ENCODE data around the gene NOS1.

Gene NOS1

DNA sequence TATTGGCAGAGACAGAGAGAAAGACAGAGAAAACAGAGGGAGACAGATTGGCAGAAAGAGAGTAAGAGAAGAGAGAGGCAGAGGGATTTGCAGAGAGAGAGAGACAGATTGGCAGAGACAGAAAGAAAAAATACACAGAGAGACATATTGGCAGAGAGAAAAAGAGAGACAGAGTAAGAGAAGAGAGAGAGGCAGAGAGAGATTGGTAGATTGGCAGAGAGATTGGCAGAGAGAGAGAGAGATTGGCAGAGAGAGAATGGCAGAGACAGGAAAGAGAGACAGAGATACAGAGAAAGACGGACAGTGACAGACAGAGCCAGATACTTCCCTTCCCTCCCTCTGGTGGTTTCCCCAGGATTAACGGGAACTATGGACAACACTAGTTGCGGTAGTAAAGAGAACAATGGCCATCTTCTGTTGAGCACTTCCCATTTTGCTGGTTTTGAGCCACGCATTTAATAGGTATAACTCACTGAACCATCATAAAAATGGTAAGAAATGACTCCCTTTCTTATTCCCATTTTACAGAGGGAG lies 2.6 kb upstream of the NOS1 start:
- no peak for DNase-seq (ENCODE audit: low spot score)

DNA sequence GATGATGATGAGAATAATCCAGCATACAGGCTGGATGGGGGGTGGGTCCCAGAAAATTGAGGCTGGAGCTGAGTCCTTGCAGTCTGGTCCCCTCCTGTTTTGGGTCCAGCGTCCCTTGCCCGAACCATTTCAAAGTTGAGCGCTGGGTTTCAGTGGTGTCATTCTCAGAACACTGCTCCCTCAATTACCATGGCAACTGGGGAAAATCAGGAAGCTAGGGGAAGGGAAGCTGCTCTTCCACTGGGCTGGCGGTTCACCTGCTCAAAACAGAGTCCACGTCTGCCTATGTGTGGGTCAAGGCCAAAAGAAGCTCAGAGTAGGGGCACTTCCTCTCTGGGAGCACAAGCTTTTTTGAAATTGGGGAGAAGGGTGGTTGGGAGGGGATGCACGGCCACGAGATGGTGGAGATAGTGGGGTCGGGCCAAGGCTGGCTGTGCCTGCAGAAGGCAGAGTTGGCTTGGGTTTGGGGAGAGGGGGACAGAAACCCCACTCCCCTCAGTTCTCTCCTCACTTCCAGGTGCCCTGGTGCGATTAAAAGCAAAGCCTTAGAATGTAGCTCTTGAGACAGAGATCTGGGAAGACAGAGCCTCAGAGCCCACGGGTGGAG lies 1.7 kb upstream of the NOS1 start:
- DNase-seq (ENCODE audit: low spot score) = no peak

DNA sequence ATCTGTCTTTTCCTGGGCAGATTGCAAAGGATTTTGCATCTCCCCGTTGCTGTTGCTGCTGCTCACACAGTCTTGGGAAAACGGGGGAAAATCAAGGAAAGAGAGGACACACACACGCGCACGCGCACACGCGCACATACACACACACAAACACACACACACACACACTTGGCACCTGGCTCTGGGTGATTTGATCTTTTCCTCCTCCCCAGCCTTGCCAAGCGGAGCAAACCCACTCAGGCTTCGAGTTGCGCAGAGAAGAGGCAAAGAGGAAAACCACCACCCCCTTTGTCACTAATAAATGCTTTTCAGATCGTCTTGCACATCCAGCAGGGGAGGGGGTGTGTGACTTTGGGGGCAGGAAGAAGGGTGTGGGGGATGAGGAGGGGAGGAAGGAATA lies 965 bp upstream of the NOS1 start:
- DNase-seq (ENCODE audit: low spot score) = no peak

DNA sequence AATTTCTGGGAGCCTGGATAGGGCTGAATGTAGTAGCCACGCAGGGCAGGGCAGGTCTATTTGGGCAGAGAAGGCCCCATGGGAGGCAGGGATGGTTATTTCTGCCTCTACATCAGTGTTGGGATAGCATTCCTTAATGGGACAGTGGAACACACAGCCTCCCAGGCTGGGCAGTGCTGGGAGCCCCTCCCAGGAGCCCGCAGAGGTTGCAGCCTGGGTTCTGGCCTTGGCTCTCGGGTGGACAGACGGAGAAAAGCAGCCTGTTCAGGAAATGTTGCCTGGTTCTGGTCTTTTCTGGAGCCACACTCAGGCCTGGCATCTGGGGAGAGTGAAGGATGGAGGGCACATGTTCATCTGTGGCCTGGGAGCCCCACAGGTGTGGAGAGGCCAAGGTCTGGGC lies 479 bp upstream of the NOS1 start:
- DNase-seq (ENCODE audit: low spot score) = no peak

DNA sequence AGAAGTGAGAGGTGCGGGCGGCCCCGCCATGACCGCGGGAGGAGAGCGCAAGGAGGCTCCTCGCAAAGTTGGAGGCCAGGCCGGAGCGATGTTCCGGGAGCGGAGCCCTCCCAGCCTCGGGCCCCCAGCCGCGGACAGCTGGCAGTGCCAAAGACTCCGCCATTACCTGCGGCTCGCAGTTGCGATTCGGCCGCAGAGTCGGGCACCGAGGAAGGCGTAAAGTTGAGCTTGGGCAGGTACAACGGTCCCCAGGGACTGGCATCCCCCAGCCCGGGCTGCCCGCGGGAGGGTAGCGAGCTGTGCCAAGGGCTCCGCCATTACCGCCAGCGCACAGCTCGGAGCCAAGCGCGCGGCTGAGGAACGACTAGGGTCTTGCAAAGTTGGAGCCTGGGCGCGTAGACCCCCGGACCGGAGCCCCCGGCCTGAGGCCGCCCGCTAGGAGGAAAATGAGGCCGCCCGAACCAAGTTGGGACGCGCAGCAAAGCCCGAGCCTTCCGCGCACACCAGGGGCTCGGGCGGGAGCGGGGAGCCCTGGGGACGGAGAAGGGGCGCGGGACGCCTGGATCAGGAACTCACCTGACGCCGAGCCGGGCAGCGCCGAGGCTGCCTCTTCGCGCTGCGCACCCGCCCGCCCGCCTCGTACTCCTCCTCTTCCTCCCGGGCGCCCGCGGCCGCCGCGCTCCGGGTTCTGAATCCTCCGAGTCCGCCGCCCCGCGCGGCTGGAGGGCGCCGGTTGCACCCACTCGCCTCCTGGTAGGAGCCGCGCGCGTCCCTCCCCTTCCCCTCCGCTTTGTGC lies 677 bp downstream of the NOS1 start:
- DNase-seq (ENCODE audit: low spot score) = no peak

DNA sequence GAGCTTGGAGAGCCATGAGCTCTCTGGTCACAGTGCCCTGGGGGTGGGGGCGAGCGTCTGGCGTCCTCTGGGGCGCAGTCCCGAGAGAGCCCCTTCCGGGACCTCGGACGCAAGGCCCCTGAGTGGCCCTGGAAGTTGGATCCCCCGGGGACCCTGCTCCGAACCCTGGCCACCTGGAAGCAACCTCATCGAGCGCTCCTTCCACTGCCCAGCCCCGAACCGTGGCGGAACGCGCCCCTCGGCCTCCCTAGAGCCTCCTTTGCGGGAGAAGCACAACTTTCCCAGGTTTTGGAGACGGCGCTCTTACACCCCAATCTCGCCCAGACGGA lies 1.2 kb downstream of the NOS1 start:
- DNase-seq (ENCODE audit: low spot score) = no peak

DNA sequence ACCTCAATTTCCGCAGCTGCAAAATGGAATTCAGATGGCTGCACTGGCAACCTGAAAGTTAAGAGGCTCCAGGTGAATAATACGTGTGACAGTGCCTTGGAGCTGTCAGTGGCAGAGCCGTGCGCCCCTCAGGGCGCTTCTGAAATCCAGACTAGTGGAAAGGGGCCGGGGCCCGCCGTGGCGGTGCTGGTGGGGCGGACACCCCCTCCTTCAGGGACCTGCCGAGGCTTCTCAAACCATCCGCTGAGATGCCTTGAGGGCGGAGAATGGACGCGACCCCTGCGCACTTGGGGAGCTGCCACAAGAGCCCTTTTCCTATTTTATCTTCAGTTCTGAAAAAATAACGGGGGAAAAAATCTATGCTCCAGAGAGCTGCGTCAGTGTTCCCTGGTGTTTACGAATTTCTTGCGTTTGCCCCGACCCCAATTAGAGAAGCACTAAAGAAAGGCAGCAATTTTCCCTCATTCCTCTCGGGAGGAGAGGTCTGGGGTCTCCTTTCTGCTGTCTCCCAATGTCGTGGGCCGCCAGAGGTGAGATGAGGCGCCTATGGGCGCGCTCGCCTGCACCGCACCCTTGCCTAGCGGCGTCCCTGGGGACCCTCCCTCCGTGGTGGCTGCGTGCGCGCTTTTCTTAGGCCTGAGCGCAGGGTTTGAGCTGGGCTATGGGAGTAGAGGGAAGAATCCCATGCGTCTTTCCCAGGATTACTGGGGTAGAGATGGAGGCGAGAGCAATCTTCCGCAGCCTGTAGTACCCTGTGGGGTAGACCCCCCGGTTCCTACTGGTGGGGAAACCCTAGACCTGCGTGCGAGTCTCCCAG lies 2.2 kb downstream of the NOS1 start:
- no peak for DNase-seq (ENCODE audit: low spot score)

DNA sequence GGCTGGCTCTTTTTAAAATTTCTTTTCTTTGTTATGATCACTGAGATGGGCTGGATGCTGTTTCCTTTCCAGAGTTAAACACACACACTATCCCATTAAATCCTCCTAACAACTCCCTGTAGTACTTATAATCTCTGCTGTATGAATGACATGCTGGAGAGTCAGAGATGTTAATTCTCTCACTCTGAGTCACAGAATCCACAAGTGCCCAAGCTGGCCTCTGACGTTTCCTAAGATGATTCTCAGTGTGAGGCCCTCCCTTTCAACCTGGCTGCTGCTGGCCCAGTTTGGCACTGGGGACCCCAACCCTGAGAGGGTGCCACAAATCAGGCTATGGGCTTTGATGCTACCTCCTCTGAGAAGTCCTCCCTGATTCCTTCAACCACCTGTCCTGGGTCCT lies 5.4 kb downstream of the NOS1 start:
- DNase-seq (ENCODE audit: low spot score) = no peak

DNA sequence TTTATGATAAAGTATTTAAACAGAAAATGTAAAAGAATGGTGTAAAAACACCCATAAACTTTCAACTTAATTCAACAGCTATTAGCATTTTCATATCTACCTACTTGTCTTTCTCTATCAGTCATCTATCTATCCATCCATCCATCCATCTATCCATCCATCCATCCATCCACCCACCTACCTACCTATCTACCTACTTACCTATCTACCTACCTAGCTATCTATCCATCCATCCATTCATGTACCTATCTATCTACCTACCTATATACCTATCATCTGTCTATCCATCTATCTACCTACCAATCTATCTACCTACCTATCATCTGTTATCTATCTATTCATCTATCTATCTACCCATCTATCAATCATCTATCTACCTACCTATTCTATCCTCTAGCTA lies 8.5 kb downstream of the NOS1 start:
- DNase-seq (ENCODE audit: low spot score) = no peak

DNA sequence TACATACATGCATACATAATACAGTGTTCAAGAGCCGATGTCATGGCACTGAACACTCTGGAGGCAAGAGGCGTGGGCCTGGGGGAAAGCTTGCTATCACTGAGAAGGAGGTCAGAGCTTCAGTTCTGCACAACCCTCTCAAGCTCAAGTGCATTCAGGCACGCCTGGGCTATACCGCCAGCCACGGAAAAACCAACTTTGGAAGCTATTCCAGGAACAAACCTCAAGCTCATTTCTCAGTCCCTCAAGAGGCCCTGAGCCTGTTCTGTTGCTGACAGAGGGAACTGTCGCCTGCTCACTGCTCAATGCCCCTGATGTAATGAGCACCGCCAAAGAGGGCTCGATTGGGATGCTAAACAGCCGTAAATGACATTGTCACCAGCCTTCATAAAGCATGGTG lies 9.2 kb downstream of the NOS1 start:
- DNase-seq (ENCODE audit: low spot score) = no peak

DNA sequence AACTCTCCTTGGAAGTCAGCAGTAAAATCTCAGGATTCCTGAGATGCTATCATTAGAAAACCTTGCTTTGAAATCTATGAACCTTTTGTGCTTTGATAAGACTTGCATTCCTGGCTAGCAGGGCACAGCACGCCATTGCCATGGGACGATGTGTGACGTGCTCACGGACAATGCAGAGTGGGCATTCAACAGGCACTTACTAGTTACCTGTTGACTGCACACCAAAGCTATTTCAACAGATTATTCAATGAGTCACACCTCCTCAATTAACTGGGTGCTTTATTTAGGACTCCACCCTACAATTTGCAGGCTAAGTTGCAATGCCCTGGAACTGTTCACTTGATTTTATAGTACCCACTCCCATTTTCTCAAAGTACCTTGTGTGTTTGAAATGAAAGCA lies 11.3 kb downstream of the NOS1 start:
- no peak for DNase-seq (ENCODE audit: low spot score)

DNA sequence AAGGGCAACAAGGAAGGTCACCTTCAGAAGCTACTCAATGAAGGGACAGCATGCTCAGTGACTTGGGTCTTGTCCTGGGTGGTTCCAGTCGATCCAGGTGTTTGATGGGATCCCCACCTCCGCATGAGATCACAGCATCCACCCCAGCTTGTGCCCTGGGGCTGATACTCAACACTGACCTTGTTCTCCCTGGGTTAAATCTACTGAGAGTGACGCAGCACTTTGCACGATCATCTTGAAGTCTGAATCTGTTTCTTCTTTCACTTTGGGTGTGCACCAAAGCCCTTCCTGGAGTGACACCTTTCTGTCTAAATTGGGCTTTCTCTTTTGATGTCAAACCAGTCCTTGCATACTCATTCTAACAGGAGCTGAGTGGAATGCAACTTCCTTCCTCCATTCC lies 13.8 kb downstream of the NOS1 start:
- DNase-seq (ENCODE audit: low spot score) = no peak

DNA sequence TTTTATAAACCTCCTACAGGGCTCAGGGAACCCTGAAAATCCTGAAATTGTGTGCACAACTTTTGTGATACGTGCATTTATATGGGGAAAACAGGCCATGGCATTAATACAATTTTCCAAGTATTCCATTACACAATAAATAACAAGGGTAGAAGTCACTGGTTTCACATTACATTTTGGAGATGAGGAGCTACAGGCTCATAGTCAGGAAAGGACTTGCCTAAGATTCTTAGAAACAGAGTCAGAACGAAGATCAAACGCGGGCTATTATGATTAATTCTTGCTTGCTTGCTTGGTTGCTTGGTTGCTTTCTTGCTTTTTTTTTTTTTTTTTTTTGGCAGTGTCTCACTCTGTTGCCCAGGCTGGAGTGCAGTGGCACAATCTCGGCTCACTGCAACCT lies 16.7 kb downstream of the NOS1 start:
- DNase-seq (ENCODE audit: low spot score) = no peak

DNA sequence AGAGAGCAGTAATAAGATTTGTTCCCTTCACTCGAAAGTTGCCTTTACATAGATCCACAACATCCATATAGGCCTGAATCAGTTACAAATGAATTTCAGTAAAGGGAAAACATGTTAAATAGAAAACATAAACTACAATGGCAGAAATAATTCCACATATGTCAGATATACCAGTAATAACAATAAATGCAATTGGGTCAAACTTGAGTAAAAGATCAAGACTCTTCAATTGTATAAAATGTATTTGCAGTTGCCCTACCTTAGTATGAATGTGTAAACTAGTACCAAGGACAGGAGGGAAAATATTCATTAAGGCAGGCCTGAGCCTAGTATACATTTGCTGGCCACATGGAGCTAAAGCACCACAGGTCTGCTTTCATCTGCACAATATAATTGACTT lies 17.6 kb downstream of the NOS1 start:
- DNase-seq (ENCODE audit: low spot score) = no peak

DNA sequence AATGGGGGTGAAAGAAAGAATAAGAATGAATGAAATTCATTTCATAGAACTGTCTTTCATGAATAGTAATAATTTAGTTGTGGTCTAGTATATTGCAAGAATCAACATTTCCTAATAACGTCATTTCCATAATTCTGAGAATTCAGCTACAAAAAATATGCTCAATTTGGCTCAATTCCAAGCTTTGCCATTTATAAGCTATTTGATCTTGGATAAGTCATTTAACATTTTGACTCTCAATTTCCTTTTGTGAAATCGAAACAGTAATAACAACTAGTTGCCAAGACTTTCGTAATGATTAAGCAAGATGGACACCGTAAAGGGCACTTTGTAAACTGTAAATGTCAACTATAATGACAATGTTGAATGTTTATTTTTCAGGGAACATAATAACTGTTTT lies 18.1 kb downstream of the NOS1 start:
- DNase-seq (ENCODE audit: low spot score) = no peak

DNA sequence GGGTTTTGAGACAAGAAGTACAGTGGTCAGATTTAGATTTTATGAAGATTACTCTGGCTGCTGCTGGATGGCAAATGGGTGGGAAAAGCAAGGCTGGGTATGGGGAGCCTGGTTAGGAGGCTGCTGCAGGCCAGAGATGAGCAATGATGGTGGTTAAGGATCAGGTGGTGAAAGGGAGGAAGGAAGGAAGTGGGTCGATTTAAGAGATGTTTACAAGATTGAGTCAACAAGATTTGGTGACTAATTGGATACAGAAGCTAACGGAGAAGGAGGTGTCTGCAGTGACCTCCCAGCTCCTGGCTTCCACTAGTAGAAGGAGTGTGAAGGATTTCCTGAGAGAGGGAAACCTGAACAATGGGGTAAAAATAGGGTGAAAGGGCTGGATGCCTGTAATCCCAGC lies 18.7 kb downstream of the NOS1 start:
- DNase-seq (ENCODE audit: low spot score) = no peak

DNA sequence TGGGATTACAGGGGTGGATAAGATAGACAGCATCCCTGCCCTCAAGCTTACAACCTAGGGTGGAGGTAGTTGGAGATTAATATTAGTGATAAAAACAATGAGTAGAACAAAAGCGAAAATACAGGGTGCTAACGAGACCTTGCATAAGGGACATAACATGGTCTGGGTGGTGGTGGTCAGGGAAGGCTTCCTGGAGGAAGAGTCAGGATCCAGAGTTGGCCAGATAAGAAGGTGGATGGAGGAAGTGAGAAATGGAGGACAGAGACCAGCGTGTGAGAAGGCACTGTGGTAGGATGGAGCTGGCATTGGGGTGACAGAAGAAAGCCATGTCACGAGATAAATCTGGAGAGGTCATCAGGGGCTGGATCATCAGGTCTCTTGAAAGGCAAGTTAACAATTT lies 19.2 kb downstream of the NOS1 start:
- no peak for DNase-seq (ENCODE audit: low spot score)

DNA sequence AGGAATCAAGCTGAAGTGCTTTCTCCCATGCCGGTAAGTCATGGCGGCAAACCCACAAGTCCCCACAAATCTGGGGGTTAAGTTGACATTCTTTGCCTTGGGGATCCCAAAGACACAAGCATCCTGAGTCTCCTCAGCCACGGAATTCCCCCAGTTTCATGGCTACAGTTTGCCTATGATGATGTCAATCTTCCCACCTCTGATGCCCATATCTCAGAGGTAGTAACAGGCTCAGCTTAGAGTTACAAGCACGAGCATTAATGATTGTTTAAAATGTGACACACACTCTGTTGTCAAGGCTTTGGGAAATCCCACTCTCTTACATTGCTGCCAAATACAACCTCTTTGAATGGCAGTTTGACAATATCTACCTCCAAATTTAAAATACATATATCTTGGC lies 22.3 kb downstream of the NOS1 start:
- no peak for DNase-seq (ENCODE audit: low spot score)

DNA sequence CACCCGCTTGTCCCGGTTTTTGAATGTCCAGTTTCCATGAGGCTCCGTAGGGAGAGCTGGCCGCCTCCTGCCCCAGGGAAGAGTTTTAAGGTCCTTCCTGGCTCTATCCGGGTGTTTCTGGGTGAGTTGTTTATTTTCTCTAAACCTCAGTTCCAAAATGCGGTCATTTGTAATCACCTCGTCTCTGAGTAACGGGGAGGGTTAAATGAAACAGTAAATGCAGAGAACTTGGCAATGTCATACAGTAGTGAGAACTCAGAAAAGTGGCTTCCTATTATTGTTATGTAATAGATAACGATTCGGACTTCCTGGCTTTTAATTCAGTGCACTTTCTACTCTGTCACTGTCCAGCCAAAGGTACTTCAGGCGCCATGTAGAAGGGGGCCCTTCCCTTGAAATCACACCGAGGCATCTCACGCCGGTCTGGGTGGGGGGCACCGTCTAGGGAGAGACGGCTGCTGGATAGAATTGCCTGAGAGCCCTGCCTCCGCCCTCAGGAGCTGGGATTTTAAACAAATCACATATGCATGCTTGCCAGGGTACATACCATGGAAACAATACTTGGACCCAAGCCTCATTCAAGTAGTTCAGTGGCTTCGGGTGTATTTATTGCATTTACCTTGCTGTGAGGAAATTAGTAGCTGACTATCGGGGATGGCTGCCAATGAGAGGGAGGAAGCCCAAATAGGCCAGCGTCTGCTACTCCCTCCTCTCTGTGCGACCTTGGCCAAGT lies 26.4 kb downstream of the NOS1 start:
- no peak for DNase-seq (ENCODE audit: low spot score)

DNA sequence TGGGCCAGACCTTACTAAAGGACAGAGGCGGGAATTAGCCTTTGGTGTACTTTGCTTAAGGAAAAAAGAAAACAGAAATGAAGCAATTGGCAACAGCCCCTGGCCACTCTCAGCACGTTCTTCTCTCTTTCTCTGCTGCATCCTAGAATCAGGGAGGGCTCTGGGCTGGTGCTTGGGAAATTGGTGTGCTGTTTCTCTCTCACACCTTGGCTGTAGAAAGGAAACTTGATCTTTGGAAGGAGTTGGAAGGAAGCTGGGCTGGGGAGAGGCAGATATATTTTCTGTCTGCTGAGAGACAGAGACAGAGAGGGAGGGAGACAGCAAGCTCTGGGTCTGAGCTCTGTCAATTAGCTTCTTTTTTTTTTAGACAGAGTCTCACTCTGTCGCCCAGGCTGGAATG lies 27.4 kb downstream of the NOS1 start:
- DNase-seq (ENCODE audit: low spot score) = no peak

DNA sequence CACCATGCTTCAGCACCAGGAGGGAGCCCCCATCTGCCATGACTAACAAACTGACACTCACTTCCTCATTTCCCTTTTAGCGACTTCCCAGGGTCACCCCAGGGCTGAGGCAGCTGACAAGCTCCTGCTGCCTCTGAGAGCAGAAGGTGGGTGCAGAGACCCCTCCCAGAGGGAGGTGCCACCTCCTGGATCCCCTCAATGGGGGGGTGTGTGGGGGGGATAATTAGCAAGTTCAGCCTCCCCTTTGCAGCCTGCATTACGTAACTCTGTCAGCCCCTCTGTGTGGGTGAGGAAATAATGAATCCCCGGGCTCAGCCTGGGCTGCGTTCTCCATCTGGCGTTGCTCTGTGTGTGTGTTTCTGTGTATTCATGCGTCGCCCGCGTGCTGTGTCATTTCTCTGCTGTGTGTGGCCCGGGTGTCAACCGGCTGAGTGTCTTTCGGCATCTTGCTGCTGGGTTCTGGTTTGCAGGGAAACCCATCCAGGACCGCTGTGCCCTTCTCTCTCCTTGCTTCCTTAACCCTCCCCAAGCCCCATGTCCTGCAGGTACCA lies 28.0 kb downstream of the NOS1 start:
- DNase-seq (ENCODE audit: low spot score) = no peak

DNA sequence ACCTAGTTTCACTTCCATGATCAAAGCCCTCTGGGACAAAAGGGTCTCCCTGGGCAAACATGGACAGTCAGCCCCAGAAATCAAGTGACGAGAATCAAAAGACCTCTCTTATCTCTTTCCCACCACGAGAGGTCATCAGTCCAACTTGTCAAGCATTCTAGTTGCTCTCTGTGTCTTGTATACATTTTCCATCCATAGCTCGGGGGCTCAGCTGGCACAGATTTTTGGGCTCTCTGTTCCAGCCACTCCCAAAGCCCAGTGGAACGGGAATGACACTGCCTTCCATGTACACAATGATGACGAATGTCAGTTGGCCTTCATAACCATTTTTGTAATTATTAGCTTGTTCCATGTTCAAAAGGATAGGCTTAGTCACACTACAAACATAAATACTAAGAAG lies 29.7 kb downstream of the NOS1 start:
- DNase-seq (ENCODE audit: low spot score) = no peak

Measured in AG08396 (cell line).